ENCODE results near the gene SORCS2.

DNA sequence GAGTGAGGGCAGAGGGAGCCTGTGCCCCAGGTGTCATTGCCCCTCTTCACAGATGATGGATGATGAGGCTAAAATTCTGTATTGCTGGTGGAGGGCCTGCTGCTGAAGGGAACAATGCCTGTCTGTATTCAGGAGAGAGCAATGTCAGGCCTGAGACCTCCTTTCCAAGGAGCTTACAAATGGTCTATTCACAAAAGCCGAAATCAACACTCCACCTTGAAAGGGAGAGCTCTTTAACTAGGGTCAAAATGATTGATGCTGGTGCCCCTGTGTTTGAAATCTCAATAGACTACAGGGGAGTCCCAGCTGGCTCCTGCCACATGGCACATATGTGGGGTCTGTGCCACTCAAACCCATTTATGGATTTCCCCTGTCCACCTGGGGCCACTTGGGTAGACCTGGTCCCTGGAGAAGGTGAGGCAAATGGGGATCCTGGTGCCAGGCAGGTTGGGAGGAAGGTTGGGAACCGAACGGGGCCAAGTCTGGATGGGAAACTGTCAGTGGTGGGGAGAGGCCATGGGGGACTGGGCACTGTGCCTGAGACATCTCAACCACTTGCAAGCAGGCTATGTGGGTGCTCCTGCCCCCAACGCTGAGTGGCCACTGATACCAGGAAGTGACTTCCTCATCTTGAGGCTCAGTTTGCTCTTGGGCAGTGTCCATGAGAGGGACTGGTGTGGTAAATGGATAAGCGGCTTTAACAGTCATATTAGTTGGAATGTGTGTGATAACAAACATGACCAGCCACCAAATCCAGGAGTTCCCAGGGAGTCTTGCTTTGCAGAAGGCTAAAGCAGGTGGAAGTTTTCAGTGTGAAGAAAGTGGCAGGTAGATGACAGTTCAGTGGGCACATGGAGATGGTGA lies 466.2 kb downstream of the SORCS2 start:
- TF ChIP-seq, protein P1, sequence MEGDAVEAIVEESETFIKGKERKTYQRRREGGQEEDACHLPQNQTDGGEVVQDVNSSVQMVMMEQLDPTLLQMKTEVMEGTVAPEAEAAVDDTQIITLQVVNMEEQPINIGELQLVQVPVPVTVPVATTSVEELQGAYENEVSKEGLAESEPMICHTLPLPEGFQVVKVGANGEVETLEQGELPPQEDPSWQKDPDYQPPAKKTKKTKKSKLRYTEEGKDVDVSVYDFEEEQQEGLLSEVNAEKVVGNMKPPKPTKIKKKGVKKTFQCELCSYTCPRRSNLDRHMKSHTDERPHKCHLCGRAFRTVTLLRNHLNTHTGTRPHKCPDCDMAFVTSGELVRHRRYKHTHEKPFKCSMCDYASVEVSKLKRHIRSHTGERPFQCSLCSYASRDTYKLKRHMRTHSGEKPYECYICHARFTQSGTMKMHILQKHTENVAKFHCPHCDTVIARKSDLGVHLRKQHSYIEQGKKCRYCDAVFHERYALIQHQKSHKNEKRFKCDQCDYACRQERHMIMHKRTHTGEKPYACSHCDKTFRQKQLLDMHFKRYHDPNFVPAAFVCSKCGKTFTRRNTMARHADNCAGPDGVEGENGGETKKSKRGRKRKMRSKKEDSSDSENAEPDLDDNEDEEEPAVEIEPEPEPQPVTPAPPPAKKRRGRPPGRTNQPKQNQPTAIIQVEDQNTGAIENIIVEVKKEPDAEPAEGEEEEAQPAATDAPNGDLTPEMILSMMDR (IDR thresholded peaks at IDR 0.05): no peak
- no peak for TF ChIP-seq POLR2A (IDR thresholded peaks at IDR 0.05)
